Right forelimb (tissue), 1 donor: ENCODE measurements around the gene AMIGO2.
"Not testable (repeated sequence)": the region's sequence is repeated elsewhere in the genome, so short reads cannot be mapped to it uniquely, and the experiment has no call there.

Experiments used
- DNase-seq: peaks from one replicate; pipeline ENCODE4 v3.0.0-alpha.2; 2018

The AMIGO2 gene

GRCh38 chr12:47079468-47079980 lies at the start of gene AMIGO2, which contains the start of gene PCED1B:
Gene AMIGO2, minus strand, starts transcription at chr12:47079959. Its CDS starts 957 bp downstream, at chr12:47079002.
Gene PCED1B, plus strand, starts transcription at chr12:47079621. Its CDS starts 155,443 bp downstream, at chr12:47235064.
- DNase-seq, result peak; percentile 75

- no peak for DNase-seq
These were observed 46.5 kb upstream of the AMIGO2 start for GRCh38 chr12:47126246-47126645.

- DNase-seq, result no peak
These were observed 44.7 kb upstream of the AMIGO2 start for GRCh38 chr12:47124451-47124850.

- DNase-seq, result no peak
These were observed 44.0 kb upstream of the AMIGO2 start for GRCh38 chr12:47123730-47124129.

GRCh38 chr12:47122602-47123001 lies 42.8 kb upstream of the AMIGO2 start:
- DNase-seq, result no peak

- DNase-seq, result no peak
These were observed 41.4 kb upstream of the AMIGO2 start for GRCh38 chr12:47121146-47121545.

GRCh38 chr12:47120736-47121135 lies 41.0 kb upstream of the AMIGO2 start:
- no peak for DNase-seq

GRCh38 chr12:47117305-47117704 lies 37.5 kb upstream of the AMIGO2 start:
- DNase-seq, result not testable (repeated sequence)

- DNase-seq, result no peak
These were observed 34.7 kb upstream of the AMIGO2 start for GRCh38 chr12:47114481-47114892.

GRCh38 chr12:47112679-47113078 lies 32.9 kb upstream of the AMIGO2 start:
- no peak for DNase-seq

- no peak for DNase-seq
These were observed 32.1 kb upstream of the AMIGO2 start for GRCh38 chr12:47111854-47112253.

- DNase-seq, result no peak
These were observed 31.6 kb upstream of the AMIGO2 start for GRCh38 chr12:47111392-47111778.

- no peak for DNase-seq
These were observed 31.1 kb upstream of the AMIGO2 start for GRCh38 chr12:47110718-47111391.

GRCh38 chr12:47110011-47110541 lies 30.3 kb upstream of the AMIGO2 start:
- no peak for DNase-seq

- DNase-seq, result no peak
These were observed 28.2 kb upstream of the AMIGO2 start for GRCh38 chr12:47107926-47108325.

- DNase-seq, result no peak
These were observed 27.7 kb upstream of the AMIGO2 start for GRCh38 chr12:47107446-47107845.

GRCh38 chr12:47105914-47106674 lies 26.3 kb upstream of the AMIGO2 start:
- no peak for DNase-seq

GRCh38 chr12:47102845-47103651 lies 23.3 kb upstream of the AMIGO2 start:
- no peak for DNase-seq

GRCh38 chr12:47102406-47102805 lies 22.6 kb upstream of the AMIGO2 start:
- DNase-seq, result no peak

- DNase-seq, result no peak
These were observed 20.4 kb upstream of the AMIGO2 start for GRCh38 chr12:47100160-47100559.

- no peak for DNase-seq
These were observed 19.9 kb upstream of the AMIGO2 start for GRCh38 chr12:47099610-47100009.

GRCh38 chr12:47098099-47098498 lies 18.3 kb upstream of the AMIGO2 start:
- DNase-seq, result no peak
